NOMO-1 (cell line): Measurements from ENCODE around the gene HDGF.

Source experiments
- DNase-seq, 2 experiments: peaks; one replicate each; lab custom pipeline; 2025; ENCODE audit not compliant: unreplicated experiment in 2 of 2; lab: John Stamatoyannopoulos, UW

The HDGF gene

GRCh38 chr1:156703741-156704140 lies 47.7 kb downstream of the HDGF start:
- no peak for DNase-seq

- no peak for DNase-seq
Observed at GRCh38 chr1:156703336-156703735, 48.1 kb downstream of the HDGF start.

- DNase-seq, result no peak
Observed at GRCh38 chr1:156700736-156701531, 50.5 kb downstream of the HDGF start.

- DNase-seq, result no peak
Observed at GRCh38 chr1:156698995-156699394, 52.5 kb downstream of the HDGF start.

GRCh38 chr1:156697481-156697880 lies 54.0 kb downstream of the HDGF start:
- DNase-seq, result no peak

- no peak for DNase-seq
Observed at GRCh38 chr1:156696755-156697154, 54.7 kb downstream of the HDGF start.

- no peak for DNase-seq
Observed at GRCh38 chr1:156694690-156694962, 56.8 kb downstream of the HDGF start.

GRCh38 chr1:156693848-156694689 lies 57.4 kb downstream of the HDGF start:
- DNase-seq, result no peak

GRCh38 chr1:156692925-156693847 lies 58.3 kb downstream of the HDGF start:
- DNase-seq, result no peak

GRCh38 chr1:156692441-156692924 lies 59.0 kb downstream of the HDGF start:
- DNase-seq, result no peak
